ENCODE results near the gene UQCC2.

UQCC2 gene

GRCh38 chr6:33688451-33689147 is 22.9 kb downstream of the UQCC2 start:
- DNase-seq, result no peak

GRCh38 chr6:33688006-33688405 is 23.5 kb downstream of the UQCC2 start:
- DNase-seq, result no peak

- no peak for DNase-seq
Measured at GRCh38 chr6:33686981-33687975, 24.2 kb downstream of the UQCC2 start.

GRCh38 chr6:33686225-33686924 is 25.1 kb downstream of the UQCC2 start:
- DNase-seq, result no peak

- DNase-seq, result no peak
Measured at GRCh38 chr6:33685411-33686224, 25.9 kb downstream of the UQCC2 start.

GRCh38 chr6:33684983-33685382 is 26.5 kb downstream of the UQCC2 start:
- no peak for DNase-seq

- no peak for DNase-seq
Measured at GRCh38 chr6:33684428-33684896, 27.0 kb downstream of the UQCC2 start.

- no peak for DNase-seq
Measured at GRCh38 chr6:33683576-33684427, 27.7 kb downstream of the UQCC2 start.

- DNase-seq, result peak; percentile 29
Measured at GRCh38 chr6:33683051-33683571, 28.4 kb downstream of the UQCC2 start.

- DNase-seq, result no peak
Measured at GRCh38 chr6:33682341-33682740, 29.2 kb downstream of the UQCC2 start.

- no peak for DNase-seq
Measured at GRCh38 chr6:33679761-33680160, 31.7 kb downstream of the UQCC2 start.

GRCh38 chr6:33678932-33679490 is 32.5 kb downstream of the UQCC2 start:
- no peak for DNase-seq

- no peak for DNase-seq
Measured at GRCh38 chr6:33678233-33678931, 33.1 kb downstream of the UQCC2 start.

GRCh38 chr6:33677689-33678088 is 33.8 kb downstream of the UQCC2 start:
- no peak for DNase-seq

- DNase-seq, result no peak
Measured at GRCh38 chr6:33677143-33677660, 34.3 kb downstream of the UQCC2 start.

- DNase-seq, result no peak
Measured at GRCh38 chr6:33676416-33677142, 34.9 kb downstream of the UQCC2 start.

- DNase-seq, result no peak
Measured at GRCh38 chr6:33675968-33676367, 35.5 kb downstream of the UQCC2 start.

- DNase-seq, result no peak
Measured at GRCh38 chr6:33673851-33674250, 37.6 kb downstream of the UQCC2 start.

GRCh38 chr6:33672808-33673207 is 38.7 kb downstream of the UQCC2 start:
- DNase-seq, result no peak

All from CD4-positive, alpha-beta T cell treated with Interleukin-21 for 1 hour (primary cell).